ENCODE measurements around the gene HRG. TPM values are rescaled to one million over a fixed set of nuclear protein-coding genes. Genes with fewer than 3 reads are reported as not detected.

Gene HRG
- total and polyA plus RNA-seq, 2 experiments from 2014 or later, result not detected

DNA sequence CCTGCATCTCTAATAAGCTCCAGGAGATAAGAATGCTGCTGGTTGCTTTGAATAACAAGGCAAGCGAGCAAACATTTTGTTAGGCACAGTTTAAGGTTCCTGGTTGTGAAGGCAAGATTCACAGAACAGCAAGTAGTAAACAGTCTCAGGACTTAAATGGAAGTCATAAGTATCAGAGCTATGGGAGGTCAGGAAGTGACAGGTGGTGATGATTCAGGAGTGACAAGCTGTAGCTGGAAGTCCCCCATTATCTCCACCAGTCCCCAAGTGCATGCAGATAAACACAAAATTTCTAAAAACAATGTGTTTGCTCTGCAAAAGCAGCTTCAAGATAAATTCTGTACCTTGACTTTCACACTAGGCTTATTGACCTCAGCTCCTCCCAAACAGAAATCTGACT, 22.3 kb upstream of the HRG start:
- no peak overlapping the region for H3K27ac ChIP-seq (ENCODE audit: low read depth)
- H3K9me2 ChIP-seq (ENCODE audit: insufficient read depth), result no peaks in the 10 kb centered on the region
- H3F3A ChIP-seq (replicated peaks; ENCODE audit: low read depth), result no peaks in the 10 kb centered on the region
- H4K20me1 ChIP-seq (replicated peaks; ENCODE audit: insufficient read depth), result no peaks in the 10 kb centered on the region
- TF ChIP-seq ZNF114 (CRISPR knock-in tag; IDR thresholded peaks at IDR 0.05) (no peak), EZH2 (IDR thresholded peaks at IDR 0.05; ENCODE audit: low read depth, unreplicated experiment) (no peak), JUNB (IDR thresholded peaks at IDR 0.05; ENCODE audit: unreplicated experiment) (no peak), STAT1 (IDR thresholded peaks at IDR 0.05; ENCODE audit: unreplicated experiment) (no peak), CREB1 (CRISPR knock-in tag; IDR thresholded peaks at IDR 0.05; ENCODE audit: low read depth) (no peak)
- TF ChIP-seq, protein P1, sequence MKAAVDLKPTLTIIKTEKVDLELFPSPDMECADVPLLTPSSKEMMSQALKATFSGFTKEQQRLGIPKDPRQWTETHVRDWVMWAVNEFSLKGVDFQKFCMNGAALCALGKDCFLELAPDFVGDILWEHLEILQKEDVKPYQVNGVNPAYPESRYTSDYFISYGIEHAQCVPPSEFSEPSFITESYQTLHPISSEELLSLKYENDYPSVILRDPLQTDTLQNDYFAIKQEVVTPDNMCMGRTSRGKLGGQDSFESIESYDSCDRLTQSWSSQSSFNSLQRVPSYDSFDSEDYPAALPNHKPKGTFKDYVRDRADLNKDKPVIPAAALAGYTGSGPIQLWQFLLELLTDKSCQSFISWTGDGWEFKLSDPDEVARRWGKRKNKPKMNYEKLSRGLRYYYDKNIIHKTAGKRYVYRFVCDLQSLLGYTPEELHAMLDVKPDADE (IDR thresholded peaks at IDR 0.05), result no peak
- TF ChIP-seq, protein P2, sequence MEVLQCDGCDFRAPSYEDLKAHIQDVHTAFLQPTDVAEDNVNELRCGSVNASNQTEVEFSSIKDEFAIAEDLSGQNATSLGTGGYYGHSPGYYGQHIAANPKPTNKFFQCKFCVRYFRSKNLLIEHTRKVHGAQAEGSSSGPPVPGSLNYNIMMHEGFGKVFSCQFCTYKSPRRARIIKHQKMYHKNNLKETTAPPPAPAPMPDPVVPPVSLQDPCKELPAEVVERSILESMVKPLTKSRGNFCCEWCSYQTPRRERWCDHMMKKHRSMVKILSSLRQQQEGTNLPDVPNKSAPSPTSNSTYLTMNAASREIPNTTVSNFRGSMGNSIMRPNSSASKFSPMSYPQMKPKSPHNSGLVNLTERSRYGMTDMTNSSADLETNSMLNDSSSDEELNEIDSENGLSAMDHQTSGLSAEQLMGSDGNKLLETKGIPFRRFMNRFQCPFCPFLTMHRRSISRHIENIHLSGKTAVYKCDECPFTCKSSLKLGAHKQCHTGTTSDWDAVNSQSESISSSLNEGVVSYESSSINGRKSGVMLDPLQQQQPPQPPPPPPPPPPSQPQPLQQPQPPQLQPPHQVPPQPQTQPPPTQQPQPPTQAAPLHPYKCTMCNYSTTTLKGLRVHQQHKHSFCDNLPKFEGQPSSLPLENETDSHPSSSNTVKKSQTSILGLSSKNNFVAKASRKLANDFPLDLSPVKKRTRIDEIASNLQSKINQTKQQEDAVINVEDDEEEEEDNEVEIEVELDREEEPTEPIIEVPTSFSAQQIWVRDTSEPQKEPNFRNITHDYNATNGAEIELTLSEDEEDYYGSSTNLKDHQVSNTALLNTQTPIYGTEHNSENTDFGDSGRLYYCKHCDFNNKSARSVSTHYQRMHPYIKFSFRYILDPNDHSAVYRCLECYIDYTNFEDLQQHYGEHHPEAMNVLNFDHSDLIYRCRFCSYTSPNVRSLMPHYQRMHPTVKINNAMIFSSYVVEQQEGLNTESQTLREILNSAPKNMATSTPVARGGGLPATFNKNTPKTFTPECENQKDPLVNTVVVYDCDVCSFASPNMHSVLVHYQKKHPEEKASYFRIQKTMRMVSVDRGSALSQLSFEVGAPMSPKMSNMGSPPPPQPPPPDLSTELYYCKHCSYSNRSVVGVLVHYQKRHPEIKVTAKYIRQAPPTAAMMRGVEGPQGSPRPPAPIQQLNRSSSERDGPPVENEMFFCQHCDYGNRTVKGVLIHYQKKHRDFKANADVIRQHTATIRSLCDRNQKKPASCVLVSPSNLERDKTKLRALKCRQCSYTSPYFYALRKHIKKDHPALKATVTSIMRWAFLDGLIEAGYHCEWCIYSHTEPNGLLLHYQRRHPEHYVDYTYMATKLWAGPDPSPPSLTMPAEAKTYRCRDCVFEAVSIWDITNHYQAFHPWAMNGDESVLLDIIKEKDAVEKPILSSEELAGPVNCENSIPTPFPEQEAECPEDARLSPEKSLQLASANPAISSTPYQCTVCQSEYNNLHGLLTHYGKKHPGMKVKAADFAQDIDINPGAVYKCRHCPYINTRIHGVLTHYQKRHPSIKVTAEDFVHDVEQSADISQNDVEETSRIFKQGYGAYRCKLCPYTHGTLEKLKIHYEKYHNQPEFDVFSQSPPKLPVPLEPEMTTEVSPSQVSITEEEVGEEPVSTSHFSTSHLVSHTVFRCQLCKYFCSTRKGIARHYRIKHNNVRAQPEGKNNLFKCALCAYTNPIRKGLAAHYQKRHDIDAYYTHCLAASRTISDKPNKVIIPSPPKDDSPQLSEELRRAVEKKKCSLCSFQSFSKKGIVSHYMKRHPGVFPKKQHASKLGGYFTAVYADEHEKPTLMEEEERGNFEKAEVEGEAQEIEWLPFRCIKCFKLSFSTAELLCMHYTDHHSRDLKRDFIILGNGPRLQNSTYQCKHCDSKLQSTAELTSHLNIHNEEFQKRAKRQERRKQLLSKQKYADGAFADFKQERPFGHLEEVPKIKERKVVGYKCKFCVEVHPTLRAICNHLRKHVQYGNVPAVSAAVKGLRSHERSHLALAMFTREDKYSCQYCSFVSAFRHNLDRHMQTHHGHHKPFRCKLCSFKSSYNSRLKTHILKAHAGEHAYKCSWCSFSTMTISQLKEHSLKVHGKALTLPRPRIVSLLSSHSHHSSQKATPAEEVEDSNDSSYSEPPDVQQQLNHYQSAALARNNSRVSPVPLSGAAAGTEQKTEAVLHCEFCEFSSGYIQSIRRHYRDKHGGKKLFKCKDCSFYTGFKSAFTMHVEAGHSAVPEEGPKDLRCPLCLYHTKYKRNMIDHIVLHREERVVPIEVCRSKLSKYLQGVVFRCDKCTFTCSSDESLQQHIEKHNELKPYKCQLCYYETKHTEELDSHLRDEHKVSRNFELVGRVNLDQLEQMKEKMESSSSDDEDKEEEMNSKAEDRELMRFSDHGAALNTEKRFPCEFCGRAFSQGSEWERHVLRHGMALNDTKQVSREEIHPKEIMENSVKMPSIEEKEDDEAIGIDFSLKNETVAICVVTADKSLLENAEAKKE (CRISPR knock-in tag; IDR thresholded peaks at IDR 0.05), result no peak
- TF ChIP-seq, protein P3, sequence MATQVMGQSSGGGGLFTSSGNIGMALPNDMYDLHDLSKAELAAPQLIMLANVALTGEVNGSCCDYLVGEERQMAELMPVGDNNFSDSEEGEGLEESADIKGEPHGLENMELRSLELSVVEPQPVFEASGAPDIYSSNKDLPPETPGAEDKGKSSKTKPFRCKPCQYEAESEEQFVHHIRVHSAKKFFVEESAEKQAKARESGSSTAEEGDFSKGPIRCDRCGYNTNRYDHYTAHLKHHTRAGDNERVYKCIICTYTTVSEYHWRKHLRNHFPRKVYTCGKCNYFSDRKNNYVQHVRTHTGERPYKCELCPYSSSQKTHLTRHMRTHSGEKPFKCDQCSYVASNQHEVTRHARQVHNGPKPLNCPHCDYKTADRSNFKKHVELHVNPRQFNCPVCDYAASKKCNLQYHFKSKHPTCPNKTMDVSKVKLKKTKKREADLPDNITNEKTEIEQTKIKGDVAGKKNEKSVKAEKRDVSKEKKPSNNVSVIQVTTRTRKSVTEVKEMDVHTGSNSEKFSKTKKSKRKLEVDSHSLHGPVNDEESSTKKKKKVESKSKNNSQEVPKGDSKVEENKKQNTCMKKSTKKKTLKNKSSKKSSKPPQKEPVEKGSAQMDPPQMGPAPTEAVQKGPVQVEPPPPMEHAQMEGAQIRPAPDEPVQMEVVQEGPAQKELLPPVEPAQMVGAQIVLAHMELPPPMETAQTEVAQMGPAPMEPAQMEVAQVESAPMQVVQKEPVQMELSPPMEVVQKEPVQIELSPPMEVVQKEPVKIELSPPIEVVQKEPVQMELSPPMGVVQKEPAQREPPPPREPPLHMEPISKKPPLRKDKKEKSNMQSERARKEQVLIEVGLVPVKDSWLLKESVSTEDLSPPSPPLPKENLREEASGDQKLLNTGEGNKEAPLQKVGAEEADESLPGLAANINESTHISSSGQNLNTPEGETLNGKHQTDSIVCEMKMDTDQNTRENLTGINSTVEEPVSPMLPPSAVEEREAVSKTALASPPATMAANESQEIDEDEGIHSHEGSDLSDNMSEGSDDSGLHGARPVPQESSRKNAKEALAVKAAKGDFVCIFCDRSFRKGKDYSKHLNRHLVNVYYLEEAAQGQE (IDR thresholded peaks at IDR 0.05; ENCODE audit: unreplicated experiment), result no peak
- TF ChIP-seq, protein P4, sequence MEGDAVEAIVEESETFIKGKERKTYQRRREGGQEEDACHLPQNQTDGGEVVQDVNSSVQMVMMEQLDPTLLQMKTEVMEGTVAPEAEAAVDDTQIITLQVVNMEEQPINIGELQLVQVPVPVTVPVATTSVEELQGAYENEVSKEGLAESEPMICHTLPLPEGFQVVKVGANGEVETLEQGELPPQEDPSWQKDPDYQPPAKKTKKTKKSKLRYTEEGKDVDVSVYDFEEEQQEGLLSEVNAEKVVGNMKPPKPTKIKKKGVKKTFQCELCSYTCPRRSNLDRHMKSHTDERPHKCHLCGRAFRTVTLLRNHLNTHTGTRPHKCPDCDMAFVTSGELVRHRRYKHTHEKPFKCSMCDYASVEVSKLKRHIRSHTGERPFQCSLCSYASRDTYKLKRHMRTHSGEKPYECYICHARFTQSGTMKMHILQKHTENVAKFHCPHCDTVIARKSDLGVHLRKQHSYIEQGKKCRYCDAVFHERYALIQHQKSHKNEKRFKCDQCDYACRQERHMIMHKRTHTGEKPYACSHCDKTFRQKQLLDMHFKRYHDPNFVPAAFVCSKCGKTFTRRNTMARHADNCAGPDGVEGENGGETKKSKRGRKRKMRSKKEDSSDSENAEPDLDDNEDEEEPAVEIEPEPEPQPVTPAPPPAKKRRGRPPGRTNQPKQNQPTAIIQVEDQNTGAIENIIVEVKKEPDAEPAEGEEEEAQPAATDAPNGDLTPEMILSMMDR (conservative IDR thresholded peaks at IDR 0.05; ENCODE audit: low read depth in 2 of 2), result no peak
- DNase-seq (ENCODE audit: low spot score) (peak; percentile 30), ATAC-seq (peak; percentile 40; the same call in 2 of the 3 replicates)
- no peak overlapping the region for H2AFZ ChIP-seq
- peak overlapping the region; percentile 27 for H3K4me2 ChIP-seq
- H3K4me3 Mint-ChIP-seq, result no peak overlapping the region
- H3K27me3 ChIP-seq (ENCODE audit: insufficient read depth), result no peaks in the 10 kb centered on the region
- H3K4me1 ChIP-seq (ENCODE audit: insufficient read depth), result peaks cover 33% of the 10 kb centered on the region
- no peak overlapping the region for H3K4me3 ChIP-seq
- no peaks in the 10 kb centered on the region for H3K79me2 ChIP-seq (replicated peaks; ENCODE audit: insufficient read depth)
- no peaks in the 10 kb centered on the region for H3K36me3 Mint-ChIP-seq (ENCODE audit: low read depth)
- peaks cover 29% of the 10 kb centered on the region for H3K4me1 Mint-ChIP-seq
- H3K36me3 ChIP-seq (ENCODE audit: insufficient read depth), result no peaks in the 10 kb centered on the region
- peaks cover 1% of the 10 kb centered on the region for H3K27me3 Mint-ChIP-seq (ENCODE audit: insufficient read depth, low read depth, poor library complexity)
- H3K27ac Mint-ChIP-seq, result no peak overlapping the region
- H3K9me3 Mint-ChIP-seq, result no peaks in the 10 kb centered on the region

Measured in GM23338 (cell line).